Coronary artery (tissue), 2 donors: ENCODE measurements around the gene CRYM.
"Not testable (repeated sequence)": the region's sequence is repeated elsewhere in the genome, so short reads cannot be mapped to it uniquely, and the experiment has no call there.

Experiments
- DNase-seq: peaks from one replicate; pipeline ENCODE4 v3.0.0-alpha.2; 2017; ENCODE audit warnings: low spot score
- H3K27ac ChIP-seq, 2 donors: fragments of 200-600 bp; sonication (generic); one replicate each; pipeline ENCODE4 v1.5.1; 2016 to 2019
- H3K4me3 ChIP-seq: fragments of 200-600 bp; sonication (generic); 2 replicates; pipeline ENCODE4 v1.5.1; 2016; ENCODE audit warnings: mild to moderate bottlenecking, moderate library complexity
- CTCF ChIP-seq: fragments of 200-600 bp; sonication (generic); IDR thresholded peaks from one replicate; pipeline ENCODE4 v1.5.1; 2019; ENCODE audit warnings: antibody characterized with exemption

CRYM gene

GRCh38 chr16:21253470-21253869, 24.6 kb downstream of the CRYM start:
- no peak overlapping the region for H3K4me3 ChIP-seq
- no peak for DNase-seq
- H3K27ac ChIP-seq = no peak overlapping the region
- no peak for TF ChIP-seq CTCF

GRCh38 chr16:21250072-21250923, 27.8 kb downstream of the CRYM start:
- no peak for TF ChIP-seq CTCF
- H3K27ac ChIP-seq = no peak overlapping the region
- DNase-seq = no peak
- H3K4me3 ChIP-seq = no peak overlapping the region

- H3K27ac ChIP-seq, DNase-seq, H3K4me3 ChIP-seq: not testable (repeated sequence)
Observed at GRCh38 chr16:21248179-21248578, 29.9 kb downstream of the CRYM start.

GRCh38 chr16:21244518-21245215, 33.4 kb downstream of the CRYM start:
- Histone ChIP-seq H3K27ac (no peak overlapping the region), H3K4me3 (no peak overlapping the region)
- no peak for DNase-seq
- no peak for TF ChIP-seq CTCF

DNA sequence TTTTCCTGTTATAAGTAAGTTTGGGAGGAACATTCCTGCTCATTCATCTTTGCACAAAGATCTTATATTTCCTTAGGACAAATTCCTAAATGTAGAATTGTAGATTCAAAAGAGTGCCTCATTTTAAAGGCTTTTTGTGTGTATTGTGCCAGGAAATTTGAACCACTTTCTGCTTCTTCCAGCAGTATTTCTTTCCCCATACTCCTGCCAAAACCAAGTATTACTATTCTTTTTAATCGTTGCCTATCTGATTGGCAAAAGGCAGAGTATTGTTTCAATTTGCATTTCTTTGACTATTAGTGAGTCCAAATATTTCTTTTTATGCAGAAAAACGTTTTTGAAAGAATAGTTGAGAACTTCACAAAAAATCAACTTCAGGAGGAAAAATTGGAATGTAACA, 35.3 kb downstream of the CRYM start:
- Histone ChIP-seq H3K4me3 (no peak overlapping the region), H3K27ac (no peak overlapping the region)
- no peak for TF ChIP-seq CTCF
- DNase-seq = no peak

DNA sequence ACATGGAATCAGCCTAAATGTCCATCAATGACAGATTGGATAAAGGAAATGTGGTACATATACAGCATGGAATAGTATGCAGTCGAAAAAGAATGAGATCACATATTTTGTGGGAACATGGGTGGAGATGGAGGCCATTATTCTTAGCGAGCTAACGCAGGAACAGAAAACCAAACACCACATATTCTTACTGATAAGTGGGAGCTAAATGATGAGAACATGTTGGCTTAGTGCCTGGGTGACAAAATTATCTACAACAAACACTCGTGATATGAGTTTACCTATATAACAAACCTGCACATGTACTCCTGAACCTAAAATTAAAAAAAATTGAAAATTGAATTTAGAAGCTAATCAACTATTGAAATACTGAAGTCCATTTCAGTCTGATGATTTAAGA, 38.4 kb downstream of the CRYM start:
- no peak for DNase-seq
- H3K27ac ChIP-seq = no peak overlapping the region
- no peak for TF ChIP-seq CTCF

DNA sequence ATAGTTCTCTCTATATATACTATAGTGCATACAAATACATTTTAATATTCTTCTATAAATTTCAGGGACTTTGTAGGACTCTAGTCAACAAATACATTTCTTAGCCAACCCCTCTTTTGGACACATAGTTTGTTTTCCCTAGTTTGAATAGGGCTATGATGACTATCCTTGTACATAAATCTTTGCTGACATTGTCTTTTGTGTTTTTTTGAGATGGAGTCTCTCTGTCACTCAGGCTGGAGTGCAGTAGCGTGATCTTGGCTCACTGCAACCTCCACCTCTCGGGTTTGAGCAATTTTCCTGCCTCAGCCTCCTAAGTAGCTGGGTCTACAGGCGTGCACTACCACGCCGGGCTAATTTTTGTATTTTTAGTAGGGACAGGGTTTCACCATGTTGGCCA, 41.3 kb downstream of the CRYM start:
- TF ChIP-seq CTCF = no peak
- no peak overlapping the region for H3K27ac ChIP-seq
- no peak for DNase-seq
- no peak overlapping the region for H3K4me3 ChIP-seq

More for the DNA sequence above, 38.4 kb downstream of the CRYM start:
- H3K4me3 ChIP-seq = no peak overlapping the region
